Measurements from ENCODE around the gene ATG4B. TPM values are rescaled to one million over a fixed set of nuclear protein-coding genes. Genes with fewer than 3 reads are reported as not detected.

The ATG4B gene
- total and polyA plus RNA-seq, 2 of the 8 experiments (the other 6 are each of a cell fraction or from before 2014, with no cell fraction given) = 103 to 155 TPM

- H3K4ac ChIP-seq (replicated peaks; ENCODE audit: insufficient read length, low read depth, low read length) = no peak overlapping the region
- no peak overlapping the region for H3K4me3 ChIP-seq (ENCODE audit: extremely low read depth in 1 of 4, insufficient read depth in 2 of 4, low read depth in 3 of 4, low read length in 4 of 4)
- no peak overlapping the region for H3K9ac ChIP-seq (replicated peaks in 1 of 4; ENCODE audit: extremely low read depth in 1 of 4, low read depth in 3 of 4, low read length in 3 of 4)
- 89% methylated on average over 8 of the region's 8 CpGs; no CpG with 5 or more reads in 1 of the 2 experiments for WGBS, 2 experiments (ENCODE audit: extremely low coverage in 1 of 2, insufficient coverage in 1 of 2, insufficient read length in 1 of 2, insufficient replicate concordance in 2 of 2, low coverage in 1 of 2, low lambda C conversion rate in 2 of 2, missing lambda C conversion rate in 1 of 2)
- peaks cover 2% of the 10 kb centered on the region; the same call in 1 of the 2 replicates for H3K79me1 ChIP-seq (ENCODE audit: low read depth, low read length)
- H2BK12ac ChIP-seq (ENCODE audit: low read depth, low read length) = no peak overlapping the region
- FAIRE-seq (no peak), DNase-seq (ENCODE audit: low read depth in 1 of 2, low spot score in 2 of 2) (no peak)
- no peak overlapping the region for H2BK5ac ChIP-seq (ENCODE audit: low read depth, low read length)
- H3K14ac ChIP-seq (ENCODE audit: insufficient read length) = no peak overlapping the region
- no peak for TF ChIP-seq RAD21 (IDR thresholded peaks at IDR 0.05 in 1 of 2, conservative IDR thresholded peaks at IDR 0.05 in 1 of 2; ENCODE audit: low read depth in 2 of 2, low read length in 2 of 2)
- no peak for TF ChIP-seq TCF12 (IDR thresholded peaks at IDR 0.05; ENCODE audit: low read depth, low read length)
- TF ChIP-seq, protein P1, sequence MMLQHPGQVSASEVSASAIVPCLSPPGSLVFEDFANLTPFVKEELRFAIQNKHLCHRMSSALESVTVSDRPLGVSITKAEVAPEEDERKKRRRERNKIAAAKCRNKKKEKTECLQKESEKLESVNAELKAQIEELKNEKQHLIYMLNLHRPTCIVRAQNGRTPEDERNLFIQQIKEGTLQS (IDR thresholded peaks at IDR 0.05; ENCODE audit: insufficient read depth, low read depth, low read length) = no peak
- TF ChIP-seq FOSL1 (IDR thresholded peaks at IDR 0.05; ENCODE audit: insufficient read depth, low read depth, low read length) = no peak
- no peak for TF ChIP-seq TAF1 (IDR thresholded peaks at IDR 0.05; ENCODE audit: low read depth, low read length)
- no peak for TF ChIP-seq SP1 (IDR thresholded peaks at IDR 0.05; ENCODE audit: low read depth, low read length)
- TF ChIP-seq RBBP5 (IDR thresholded peaks at IDR 0.05; ENCODE audit: borderline replicate concordance, low read depth, low read length) = no peak
- no peak for TF ChIP-seq BRCA1 (IDR thresholded peaks at IDR 0.05; ENCODE audit: low read depth, low read length)
- no peak for TF ChIP-seq BACH1 (IDR thresholded peaks at IDR 0.05; ENCODE audit: low read length)
- no peak for TF ChIP-seq POLR2AphosphoS5 (IDR thresholded peaks at IDR 0.05; ENCODE audit: low read depth, low read length)
- TF ChIP-seq CBX5 (IDR thresholded peaks at IDR 0.05; ENCODE audit: low read depth, low read length) = no peak
- no peak for TF ChIP-seq CHD2 (IDR thresholded peaks at IDR 0.05; ENCODE audit: low read length)
- no peak for TF ChIP-seq TEAD4 (IDR thresholded peaks at IDR 0.05; ENCODE audit: low read depth, low read length)
- no peak for TF ChIP-seq EGR1 (IDR thresholded peaks at IDR 0.05; ENCODE audit: borderline replicate concordance, low read depth, low read length)
- H4K8ac ChIP-seq (ENCODE audit: extremely low read depth, insufficient read depth, low read length) = no peak overlapping the region; the same call in 1 of the 2 replicates
- CTCF ChIA-PET (ENCODE audit: partially characterized antibody) = interaction anchor here (1.1 to 1.3 kb wide), 3 partner anchors 10 to 52 kb away, joined by 3 to 4 read pairs (median 3); no protein-coding TSS in a partner anchor
- POLR2A ChIA-PET (ENCODE audit: partially characterized antibody) = no interaction called here
- H4K20me1 ChIP-seq (replicated peaks in 1 of 2; ENCODE audit: control insufficient read depth in 1 of 2, insufficient read depth in 2 of 2, low read length in 2 of 2) = peaks cover 0 to 7% of the 10 kb centered on the region in 2 experiments
- no peaks in the 10 kb centered on the region for H3K27me3 ChIP-seq (replicated peaks in 1 of 4; ENCODE audit: control insufficient read depth in 3 of 4, extremely low read depth in 1 of 4, insufficient read depth in 3 of 4, low read length in 3 of 4)
- no peak overlapping the region for H2BK15ac ChIP-seq (ENCODE audit: low read length)
- no peaks in the 10 kb centered on the region for H3K4me1 ChIP-seq (replicated peaks in 1 of 4; ENCODE audit: control insufficient read depth in 3 of 4, insufficient read depth in 4 of 4, low read length in 3 of 4)
- no peak overlapping the region for H3K56ac ChIP-seq (replicated peaks; ENCODE audit: insufficient read length, low read depth, low read length)
- no peak overlapping the region for H4K91ac ChIP-seq (replicated peaks; ENCODE audit: insufficient read length, low read length)
- H4K5ac ChIP-seq (ENCODE audit: insufficient read length, low read depth, low read length) = no peak overlapping the region
- H3K36me3 ChIP-seq (ENCODE audit: control insufficient read depth in 2 of 4, insufficient read depth in 4 of 4, low read length in 3 of 4) = peaks cover 0 to 8% (median 3%) of the 10 kb centered on the region in 4 experiments; a peak in 7 of 8 replicates
- H3K4me2 ChIP-seq (ENCODE audit: insufficient read depth in 1 of 2, low read depth in 2 of 2, low read length in 2 of 2) = no peak overlapping the region
- peaks cover 6 to 8% of the 10 kb centered on the region in 2 experiments; a peak in 3 of 4 replicates for H3K79me2 ChIP-seq (ENCODE audit: control insufficient read depth in 1 of 2, insufficient read depth in 2 of 2, low read length in 2 of 2)
- H2BK120ac ChIP-seq (replicated peaks; ENCODE audit: low read depth, low read length) = no peak overlapping the region
- no peak overlapping the region for H3K27ac ChIP-seq (ENCODE audit: low read depth, low read length)
- no peak overlapping the region for H3K23ac ChIP-seq (ENCODE audit: insufficient read length)
- no peak overlapping the region for H2AFZ ChIP-seq (ENCODE audit: low read length)
- no peak overlapping the region for H2BK20ac ChIP-seq (ENCODE audit: low read length)
- peaks cover 5% of the 10 kb centered on the region; the same call in 1 of the 2 replicates for H3K23me2 ChIP-seq (ENCODE audit: low read depth, low read length)
- H3K18ac ChIP-seq (ENCODE audit: extremely low read depth, low read length) = no peak overlapping the region
- H3K9me3 ChIP-seq (ENCODE audit: insufficient read depth in 2 of 2, low read depth in 1 of 2, low read length in 1 of 2) = no peaks in the 10 kb centered on the region
- no peak overlapping the region for H2AK5ac ChIP-seq (ENCODE audit: low read depth, low read length)
These were observed 31.3 kb upstream of the ATG4B start for GRCh38 chr2:241606186-241606585.

Data from H1 (cell line).